ENCODE measurements around the gene DEPDC1B.
"Not testable (repeated sequence)": the region's sequence is repeated elsewhere in the genome, so short reads cannot be mapped to it uniquely, and the experiment has no call there.

DEPDC1B gene, protein sequence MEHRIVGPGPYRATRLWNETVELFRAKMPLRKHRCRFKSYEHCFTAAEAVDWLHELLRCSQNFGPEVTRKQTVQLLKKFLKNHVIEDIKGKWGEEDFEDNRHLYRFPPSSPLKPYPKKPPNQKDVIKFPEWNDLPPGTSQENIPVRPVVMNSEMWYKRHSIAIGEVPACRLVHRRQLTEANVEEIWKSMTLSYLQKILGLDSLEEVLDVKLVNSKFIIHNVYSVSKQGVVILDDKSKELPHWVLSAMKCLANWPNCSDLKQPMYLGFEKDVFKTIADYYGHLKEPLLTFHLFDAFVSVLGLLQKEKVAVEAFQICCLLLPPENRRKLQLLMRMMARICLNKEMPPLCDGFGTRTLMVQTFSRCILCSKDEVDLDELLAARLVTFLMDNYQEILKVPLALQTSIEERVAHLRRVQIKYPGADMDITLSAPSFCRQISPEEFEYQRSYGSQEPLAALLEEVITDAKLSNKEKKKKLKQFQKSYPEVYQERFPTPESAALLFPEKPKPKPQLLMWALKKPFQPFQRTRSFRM

GRCh38 chr5:60699609-60700415, at the start of gene DEPDC1B:
Gene DEPDC1B (minus strand): TSS chr5:60700166. CDS start chr5:60700093, 73 bp downstream.
- peak; percentile 37 for DNase-seq (ENCODE audit: low spot score)

DNA sequence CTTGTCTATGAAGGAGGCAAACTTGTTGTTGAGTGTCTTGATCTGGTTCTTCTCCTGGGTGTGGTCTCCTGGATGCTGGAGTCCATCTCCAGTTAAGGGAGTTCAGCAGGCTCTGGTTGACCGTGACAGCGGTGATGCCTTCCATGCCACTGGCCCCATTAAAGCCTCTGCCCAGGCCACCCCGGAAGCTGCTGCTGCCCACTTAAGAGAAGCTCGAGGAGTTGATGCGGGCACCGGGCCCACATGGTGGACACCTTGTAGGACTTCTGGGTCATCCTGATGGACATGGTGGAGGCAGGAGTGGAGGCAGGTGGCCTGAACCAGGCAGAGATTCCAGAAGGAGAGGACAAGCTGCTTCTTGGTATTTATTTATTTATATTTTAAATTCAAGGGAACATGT, 44.7 kb upstream of the DEPDC1B start:
- no peak for DNase-seq (ENCODE audit: low spot score)

DNA sequence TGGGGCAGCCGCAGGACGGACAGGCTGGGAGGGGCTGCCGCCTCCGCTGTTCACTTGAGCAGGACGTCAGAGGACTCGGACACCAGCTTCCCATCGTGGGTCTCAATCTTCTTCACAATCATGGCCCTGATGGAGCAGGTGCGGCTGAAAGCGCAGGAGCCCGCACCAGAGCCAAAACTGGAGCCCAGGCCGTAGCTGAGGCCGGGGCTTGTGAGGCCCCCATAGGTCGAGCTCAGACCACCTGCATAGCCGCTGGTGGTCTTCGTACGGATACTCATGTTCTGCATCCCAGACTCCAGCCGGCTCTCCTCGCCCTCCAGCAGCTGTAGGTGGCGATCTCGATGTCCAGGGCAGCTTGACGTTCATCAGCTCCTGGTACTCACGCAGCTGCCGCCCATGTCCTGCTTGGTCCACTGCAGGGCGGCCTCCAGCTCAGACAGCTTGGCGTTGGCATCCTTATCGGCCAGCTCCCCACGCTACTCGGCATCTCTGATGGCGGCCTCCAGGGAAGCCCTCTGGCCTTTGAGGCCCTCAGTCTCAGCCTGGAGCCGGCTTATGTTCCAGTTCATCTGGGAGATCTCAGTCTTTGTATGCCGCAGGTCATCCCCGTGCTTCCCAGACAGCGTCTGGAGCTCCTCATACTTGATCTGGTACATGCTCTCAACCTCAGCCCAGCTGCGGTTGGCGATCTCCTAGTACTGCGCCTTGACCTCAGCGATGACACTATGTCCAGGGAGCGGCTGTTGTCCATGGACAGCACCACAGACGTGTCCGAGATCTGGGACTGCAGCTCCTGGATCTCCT, 43.7 kb upstream of the DEPDC1B start:
- no peak for DNase-seq (ENCODE audit: low spot score)

DNA sequence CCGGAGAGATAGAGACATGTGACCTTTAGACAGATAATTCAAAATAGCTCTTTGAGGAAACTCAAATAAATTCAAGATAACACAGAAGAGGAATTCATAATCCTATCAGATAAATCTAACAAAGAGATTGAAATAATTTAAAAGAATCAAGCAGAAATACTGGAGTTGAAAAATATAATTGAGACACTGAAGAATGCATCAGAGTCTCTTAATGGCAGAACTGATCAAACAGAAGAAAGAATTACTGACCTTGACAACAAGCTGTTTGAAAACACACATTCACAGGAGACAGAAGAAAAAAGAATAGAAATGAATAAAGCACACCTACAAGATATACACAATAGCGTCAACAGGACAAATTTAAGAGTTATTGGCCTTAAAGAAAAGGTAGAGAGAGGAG, 40.4 kb upstream of the DEPDC1B start:
- no peak for DNase-seq (ENCODE audit: low spot score)

- DNase-seq (ENCODE audit: low spot score) = no peak
Measured at GRCh38 chr5:60738933-60739332, 39.0 kb upstream of the DEPDC1B start.

DNA sequence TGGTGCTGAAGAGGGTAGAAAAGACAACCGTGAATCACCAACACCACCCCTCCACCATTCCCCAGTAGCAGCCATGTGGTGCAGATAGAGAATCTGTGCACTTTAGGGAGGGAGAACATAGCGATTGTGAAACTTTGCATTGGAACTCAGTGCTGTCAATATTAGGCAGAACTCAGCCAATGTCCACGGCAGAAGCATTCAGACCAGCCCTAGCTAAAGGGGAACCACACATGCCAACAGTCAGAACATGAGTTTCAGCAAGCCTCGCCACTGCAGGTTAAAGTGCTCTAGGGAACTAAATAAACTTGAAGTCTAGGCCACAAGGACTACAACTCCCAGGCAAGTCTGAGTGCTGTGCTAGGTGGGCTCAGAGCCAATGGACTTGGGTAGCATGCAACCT, 38.5 kb upstream of the DEPDC1B start:
- no peak for DNase-seq (ENCODE audit: low spot score)

DNA sequence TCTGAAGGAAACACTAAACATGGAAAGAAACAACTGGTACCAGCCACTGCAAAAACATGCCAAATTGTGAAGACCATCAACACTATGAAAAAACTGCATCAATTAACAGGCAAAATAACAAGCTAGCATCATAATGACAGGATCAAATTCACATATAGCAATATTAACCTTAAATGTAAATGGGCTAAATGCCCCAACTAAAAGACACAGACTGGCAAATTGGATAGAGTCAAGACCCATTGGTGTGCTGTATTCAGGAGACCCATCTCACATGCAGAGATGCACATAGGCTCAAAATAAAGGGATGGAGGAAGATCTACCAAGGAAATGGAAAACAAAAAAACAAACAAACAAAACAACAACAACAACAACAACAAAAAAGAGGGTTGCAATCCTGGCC, 30.9 kb upstream of the DEPDC1B start:
- DNase-seq (ENCODE audit: low spot score) = not testable (repeated sequence)

- no peak for DNase-seq (ENCODE audit: low spot score)
Measured at GRCh38 chr5:60727033-60727679, 27.2 kb upstream of the DEPDC1B start.

DNA sequence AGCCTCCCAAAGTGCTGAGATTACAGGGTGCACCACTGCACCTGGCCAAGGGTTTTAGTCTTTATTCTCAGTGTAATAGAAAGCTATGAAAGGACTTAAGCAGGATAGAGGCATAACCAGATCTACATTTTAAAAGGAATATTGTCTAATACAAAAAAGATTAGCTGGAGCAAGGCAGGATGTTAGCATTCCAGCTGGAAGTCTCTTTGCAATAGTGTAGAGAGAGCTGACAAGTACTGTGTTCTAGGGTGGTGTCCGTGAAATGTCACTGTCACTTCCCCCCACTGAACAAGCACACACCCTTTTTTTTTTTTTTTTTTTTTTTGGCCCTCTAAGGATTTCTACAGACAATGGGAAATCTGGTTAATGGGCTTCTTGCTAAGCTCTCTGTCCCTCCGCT, 24.2 kb upstream of the DEPDC1B start:
- no peak for DNase-seq (ENCODE audit: low spot score)

GRCh38 chr5:60722416-60722815, 22.4 kb upstream of the DEPDC1B start:
- DNase-seq (ENCODE audit: low spot score) = no peak

GRCh38 chr5:60719329-60719728, 19.4 kb upstream of the DEPDC1B start:
- no peak for DNase-seq (ENCODE audit: low spot score)

DNA sequence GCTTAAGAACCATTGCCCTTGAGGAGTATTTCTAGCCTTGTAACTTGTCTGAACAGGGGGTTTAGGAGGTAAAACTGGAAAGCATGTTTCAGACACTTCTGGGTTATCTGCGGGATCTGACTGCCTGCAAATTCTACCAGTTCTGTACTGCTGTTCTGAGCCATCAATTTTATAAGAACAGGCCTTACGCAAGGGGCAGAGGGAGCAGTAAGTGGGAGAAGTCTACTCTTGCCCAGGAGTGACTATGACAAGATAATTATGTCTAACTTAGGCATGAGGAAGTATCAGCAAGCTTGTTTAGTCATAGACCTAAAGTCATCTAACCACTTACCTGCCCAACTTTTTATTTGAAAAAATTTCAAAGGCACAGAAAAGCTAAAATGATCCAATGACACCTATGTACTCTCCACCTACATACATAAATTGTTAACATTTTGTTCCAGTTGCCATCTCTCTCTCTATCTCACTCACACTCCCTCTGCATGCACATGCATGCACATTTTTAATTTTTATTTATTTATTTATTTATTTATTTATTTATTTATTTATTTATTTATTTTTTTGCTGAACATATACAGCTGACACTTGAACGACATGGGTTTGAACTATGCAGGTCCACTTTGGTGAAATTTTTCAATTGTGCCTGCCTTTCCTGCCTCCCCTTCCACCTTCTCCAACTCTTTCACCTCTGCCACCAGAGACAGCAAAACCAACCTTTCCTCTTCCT, 18.4 kb upstream of the DEPDC1B start:
- DNase-seq (ENCODE audit: low spot score) = no peak

GRCh38 chr5:60715201-60715928, 15.4 kb upstream of the DEPDC1B start:
- DNase-seq (ENCODE audit: low spot score) = not testable (repeated sequence)

GRCh38 chr5:60712950-60713349, 13.0 kb upstream of the DEPDC1B start:
- DNase-seq (ENCODE audit: low spot score) = no peak

- not testable (repeated sequence) for DNase-seq (ENCODE audit: low spot score)
Measured at GRCh38 chr5:60711892-60712291, 11.9 kb upstream of the DEPDC1B start.

GRCh38 chr5:60710362-60710761, 10.4 kb upstream of the DEPDC1B start:
- DNase-seq (ENCODE audit: low spot score) = no peak

GRCh38 chr5:60705144-60705543, 5.2 kb upstream of the DEPDC1B start:
- DNase-seq (ENCODE audit: low spot score) = no peak

GRCh38 chr5:60703944-60704343, 4.0 kb upstream of the DEPDC1B start:
- no peak for DNase-seq (ENCODE audit: low spot score)

- DNase-seq (ENCODE audit: low spot score) = no peak
Measured at GRCh38 chr5:60701321-60701968, 1.5 kb upstream of the DEPDC1B start.

DNA sequence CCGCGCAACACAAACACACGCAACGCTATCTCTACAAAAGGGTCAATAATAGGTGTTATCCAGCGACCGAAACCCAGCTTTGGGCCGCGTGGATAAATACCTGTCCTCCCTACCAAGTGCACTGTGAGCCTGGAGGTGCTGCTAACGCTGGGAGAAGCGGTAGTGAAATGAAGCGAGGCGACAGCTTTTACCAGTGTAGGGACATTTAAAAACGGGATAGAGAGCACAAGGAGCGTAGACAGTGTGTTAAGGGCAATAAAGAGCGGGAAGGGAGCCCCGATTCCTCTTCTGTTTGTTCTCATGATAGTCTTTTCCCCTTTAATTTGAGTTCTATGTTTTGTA, 421 bp upstream of the DEPDC1B start:
- DNase-seq (ENCODE audit: low spot score) = no peak
